HL-60 (cell line): ENCODE data around the gene SH3RF3.

Source experiments
- CTCF ChIP-seq: IDR thresholded peaks from one replicate; pipeline ENCODE4 v1.5.1; 2011; ENCODE audit warnings: low read length, control low read depth, inconsistent platforms; ENCODE audit not compliant: insufficient read depth
- POLR2AphosphoS5 ChIP-seq: IDR thresholded peaks from 2 replicates; pipeline ENCODE4 v1.6.1; 2012; ENCODE audit warnings: low read depth
- REST ChIP-seq: IDR thresholded peaks from 2 replicates; pipeline ENCODE4 v1.6.1; 2012; ENCODE audit warnings: low read depth; ENCODE audit not compliant: insufficient replicate concordance

GRCh38 chr2:109246616-109247015, 117.6 kb downstream of the SH3RF3 start:
- TF ChIP-seq CTCF (no peak), POLR2AphosphoS5 (no peak), REST (no peak)
